WTC11 (cell line): ENCODE results near the gene CCL22. TPM values are rescaled to one million over a fixed set of nuclear protein-coding genes. Genes with fewer than 3 reads are reported as not detected.

ENCODE experiments used
- ATAC-seq: fragments of 200-7000 bp; cut with Tn5 transposase; 2 replicates; pipeline ENCODE4 v1.10.0; 2021; ENCODE audit warnings: mild to moderate bottlenecking, moderate library complexity
- CTCF ChIA-PET: fragments of 300-600 bp; sonication (Branson Sonifier 250); formaldehyde crosslinking; loops from one replicate; lab custom pipeline; 2021; ENCODE audit warnings: antibody characterized with exemption; lab: Charles Lee
- POLR2A ChIA-PET: fragments of 350-600 bp; sonication (Branson Sonifier 250); formaldehyde crosslinking; loops from one replicate; lab custom pipeline; 2021; ENCODE audit warnings: antibody characterized with exemption; lab: Charles Lee
- DNase-seq: peaks from one replicate; pipeline ENCODE4 v3.0.0; 2021; ENCODE audit warnings: low spot score
- H3K27ac Mint-ChIP-seq: 2 replicates; pipeline ENCODE4 v1.8.0; 2021; ENCODE audit warnings: mixed read lengths
- H3K27me3 Mint-ChIP-seq: 2 replicates; pipeline ENCODE4 v1.8.0; 2021; ENCODE audit warnings: low read depth, mild to moderate bottlenecking, moderate library complexity, mixed read lengths
- H3K36me3 Mint-ChIP-seq: 2 replicates; pipeline ENCODE4 v1.8.0; 2021; ENCODE audit warnings: mixed read lengths
- H3K4me1 Mint-ChIP-seq: 2 replicates; pipeline ENCODE4 v1.8.0; 2022; ENCODE audit warnings: mixed read lengths
- H3K4me3 Mint-ChIP-seq: 2 replicates; pipeline ENCODE4 v1.8.0; 2021; ENCODE audit warnings: mild to moderate bottlenecking, moderate library complexity, mixed read lengths
- H3K9me3 Mint-ChIP-seq: 2 replicates; pipeline ENCODE4 v1.8.0; 2021; ENCODE audit warnings: mixed read lengths
- ATF2 ChIP-seq: sonication (generic); formaldehyde crosslinking; IDR thresholded peaks from 2 replicates; pipeline ENCODE4 v1.8.1; 2022; ENCODE audit warnings: low read depth, missing genetic modification reagents, borderline replicate concordance
- E2F1 ChIP-seq: sonication (generic); formaldehyde crosslinking; IDR thresholded peaks from 2 replicates; pipeline ENCODE4 v1.8.0; 2022; ENCODE audit warnings: mild to moderate bottlenecking, missing genetic modification reagents
- ESRRA ChIP-seq: sonication (generic); formaldehyde crosslinking; IDR thresholded peaks from 2 replicates; pipeline ENCODE4 v1.8.1; 2022; ENCODE audit warnings: mild to moderate bottlenecking, missing genetic modification reagents, borderline replicate concordance
- FOXK1 ChIP-seq: sonication (generic); formaldehyde crosslinking; IDR thresholded peaks from 2 replicates; pipeline ENCODE4 v1.8.0; 2022; ENCODE audit warnings: mild to moderate bottlenecking, moderate library complexity, missing genetic modification reagents
- HMGXB4 ChIP-seq: sonication (generic); formaldehyde crosslinking; IDR thresholded peaks from 2 replicates; pipeline ENCODE4 v1.8.1; 2023; ENCODE audit warnings: mild to moderate bottlenecking, moderate library complexity, missing genetic modification reagents
- JUN ChIP-seq: sonication (generic); formaldehyde crosslinking; IDR thresholded peaks from 2 replicates; pipeline ENCODE4 v1.8.0; 2023; ENCODE audit warnings: mild to moderate bottlenecking, missing genetic modification reagents
- MAX ChIP-seq: sonication (generic); formaldehyde crosslinking; IDR thresholded peaks from 2 replicates; pipeline ENCODE4 v1.8.0; 2022; ENCODE audit warnings: mild to moderate bottlenecking, missing genetic modification reagents
- MYBL2 ChIP-seq: sonication (generic); formaldehyde crosslinking; IDR thresholded peaks from 2 replicates; pipeline ENCODE4 v1.8.1; 2023; ENCODE audit warnings: mild to moderate bottlenecking, moderate library complexity, missing genetic modification reagents
- NR3C1 ChIP-seq: sonication (generic); formaldehyde crosslinking; conservative IDR thresholded peaks from 2 replicates; pipeline ENCODE4 v1.8.1; 2023; ENCODE audit warnings: low read depth, mild to moderate bottlenecking, missing genetic modification reagents
- OVOL2 ChIP-seq: fragments of 250-450 bp; sonication (Bioruptor Pico); IDR thresholded peaks from 2 replicates; pipeline ENCODE4 v1.9.0; 2021; ENCODE audit warnings: mild to moderate bottlenecking, borderline replicate concordance
- PRDM15 ChIP-seq: sonication (generic); formaldehyde crosslinking; IDR thresholded peaks from 2 replicates; pipeline ENCODE4 v1.8.0; 2022; ENCODE audit warnings: missing genetic modification reagents
- PRRX2 ChIP-seq: fragments of 250-450 bp; sonication (Bioruptor Pico); IDR thresholded peaks from 2 replicates; pipeline ENCODE4 v1.8.0; 2021; ENCODE audit warnings: mild to moderate bottlenecking
- SMAD4 ChIP-seq: sonication (generic); formaldehyde crosslinking; IDR thresholded peaks from 2 replicates; pipeline ENCODE4 v1.8.0; 2022; ENCODE audit warnings: mild to moderate bottlenecking, missing genetic modification reagents
- SOX15 ChIP-seq: fragments of 250-450 bp; sonication (Bioruptor Pico); IDR thresholded peaks from 2 replicates; pipeline ENCODE4 v1.9.0; 2021; ENCODE audit warnings: mild to moderate bottlenecking
- TP53 ChIP-seq: sonication (generic); formaldehyde crosslinking; IDR thresholded peaks from 2 replicates; pipeline ENCODE4 v1.8.1; 2023; ENCODE audit warnings: mild to moderate bottlenecking, missing genetic modification reagents
- ZMAT4 ChIP-seq: fragments of 250-450 bp; sonication (Bioruptor Pico); IDR thresholded peaks from 2 replicates; pipeline ENCODE4 v1.9.0; 2021; ENCODE audit warnings: mild to moderate bottlenecking
- ZNF121 ChIP-seq: sonication (generic); formaldehyde crosslinking; IDR thresholded peaks from 2 replicates; pipeline ENCODE4 v1.8.0; 2023; ENCODE audit warnings: missing genetic modification reagents
- ZNF263 ChIP-seq: sonication (generic); formaldehyde crosslinking; IDR thresholded peaks from 2 replicates; pipeline ENCODE4 v1.8.1; 2022; ENCODE audit warnings: low read depth, mild to moderate bottlenecking, moderate library complexity, missing genetic modification reagents
- ZNF423 ChIP-seq: fragments of 250-450 bp; sonication (Bioruptor Pico); IDR thresholded peaks from 2 replicates; pipeline ENCODE4 v2.1.2; 2022; ENCODE audit warnings: mild to moderate bottlenecking, moderate library complexity
- ZNF532 ChIP-seq: fragments of 250-450 bp; sonication (Bioruptor Pico); IDR thresholded peaks from 2 replicates; pipeline ENCODE4 v1.9.0; 2021; ENCODE audit warnings: mild to moderate bottlenecking, borderline replicate concordance
- total RNA-seq: library from RNA; stranded (reverse); gene quantifications from 3 replicates; pipeline ENCODE4 v1.2.3, GENCODE V29; 2021

Gene CCL22
- total RNA-seq, 1 experiment from 2014 or later: 0.35 TPM

GRCh38 chr16:57394444-57394843 lies 35.9 kb downstream of the CCL22 start:
- ChIA-PET POLR2A (no interaction called here), CTCF (interaction anchor here (0.9 to 5.5 kb wide), 2 partner anchors 23 to 25 kb away, joined by 3 to 27 read pairs; no protein-coding TSS in a partner anchor)
- peaks cover 8% of the 10 kb centered on the region for H3K27me3 Mint-ChIP-seq
- no peak for DNase-seq
- ATAC-seq: no peak
- no peak overlapping the region for H3K27ac Mint-ChIP-seq
- H3K36me3 Mint-ChIP-seq: no peaks in the 10 kb centered on the region
- H3K4me3 Mint-ChIP-seq: no peak overlapping the region
- H3K9me3 Mint-ChIP-seq: peaks cover 7% of the 10 kb centered on the region
- no peaks in the 10 kb centered on the region for H3K4me1 Mint-ChIP-seq
- TF ChIP-seq ATF2 (CRISPR knock-in tag) (no peak), HMGXB4 (no peak), OVOL2 (CRISPR knock-in tag) (no peak), ESRRA (CRISPR knock-in tag) (no peak), FOXK1 (CRISPR knock-in tag) (no peak), PRDM15 (CRISPR knock-in tag) (no peak), SMAD4 (CRISPR knock-in tag) (no peak), E2F1 (no peak), SOX15 (CRISPR knock-in tag) (no peak), ZNF121 (CRISPR knock-in tag) (no peak), TP53 (CRISPR knock-in tag) (no peak), MYBL2 (CRISPR knock-in tag) (no peak), ZNF263 (CRISPR knock-in tag) (no peak), PRRX2 (no peak), MAX (CRISPR knock-in tag) (no peak), JUN (CRISPR knock-in tag) (no peak), NR3C1 (no peak), ZMAT4 (CRISPR knock-in tag) (no peak), ZNF532 (CRISPR knock-in tag) (no peak), ZNF423 (CRISPR knock-in tag) (no peak)
